Neural cell (in vitro differentiated cells): ENCODE results near the gene HLA-E. TPM values are rescaled to one million over a fixed set of nuclear protein-coding genes. Genes with fewer than 3 reads are reported as not detected.
"Not testable (repeated sequence)": the region's sequence is repeated elsewhere in the genome, so short reads cannot be mapped to it uniquely, and the experiment has no call there.

Experiments used
- H2AFZ ChIP-seq: fragments of 200-600, 300-800 bp; sonication (generic), shearing (Covaris generic); 2 replicates; pipeline ENCODE4 v1.6.0; 2014; ENCODE audit warnings: low read depth, mild to moderate bottlenecking, antibody characterized with exemption, low read length, moderate library complexity
- H3F3A ChIP-seq: fragments of 200-600 bp; shearing (Covaris generic); 2 replicates; pipeline ENCODE4 v1.6.1; 2016; ENCODE audit warnings: mild to moderate bottlenecking, moderate library complexity, mixed read lengths, antibody characterized with exemption, low read length; ENCODE audit not compliant: insufficient read depth, poor library complexity, severe bottlenecking
- H3K27ac ChIP-seq: fragments of 200-600, 300-800 bp; sonication (generic), shearing (Covaris generic); 2 replicates; pipeline ENCODE4 v1.5.1; 2014; ENCODE audit warnings: mild to moderate bottlenecking, low read length, moderate library complexity
- H3K27me3 ChIP-seq: fragments of 300-800, 200-600 bp; sonication (generic), shearing (Covaris generic); 2 replicates; pipeline ENCODE4 v1.6.0; 2014; ENCODE audit warnings: mild to moderate bottlenecking, low read depth, low read length, moderate library complexity; ENCODE audit not compliant: insufficient read depth
- H3K36me3 ChIP-seq: fragments of 300-800, 200-600 bp; sonication (generic), shearing (Covaris generic); 2 replicates; pipeline ENCODE4 v1.5.1; 2014; ENCODE audit warnings: mild to moderate bottlenecking, antibody characterized with exemption, low read length, moderate library complexity; ENCODE audit not compliant: insufficient read depth
- H3K4me2 ChIP-seq: fragments of 300-800, 200-600 bp; sonication (generic), shearing (Covaris generic); 2 replicates; pipeline ENCODE4 v1.6.0; 2014; ENCODE audit warnings: mild to moderate bottlenecking, low read length
- H3K4me3 ChIP-seq: fragments of 300-800, 200-600 bp; sonication (generic), shearing (Covaris generic); 2 replicates; pipeline ENCODE4 v1.5.1; 2014; ENCODE audit warnings: mild to moderate bottlenecking, low read length, moderate library complexity
- H3K79me2 ChIP-seq: fragments of 200-600 bp; shearing (Covaris generic); replicated peaks from 2 replicates; pipeline ENCODE4 v1.6.0; 2014; ENCODE audit warnings: mild to moderate bottlenecking, low read length, moderate library complexity; ENCODE audit not compliant: insufficient read depth
- H3K9ac ChIP-seq: fragments of 300-800, 200-600 bp; sonication (generic), shearing (Covaris generic); 2 replicates; pipeline ENCODE4 v1.6.1; 2016; ENCODE audit warnings: mild to moderate bottlenecking, low read length, mixed read lengths
- H3K9me2 ChIP-seq: fragments of 200-600 bp; shearing (Covaris generic); 2 replicates; pipeline ENCODE4 v1.6.1; 2016; ENCODE audit warnings: mild to moderate bottlenecking, low read length, mixed read lengths; ENCODE audit not compliant: insufficient read depth
- H3K9me3 ChIP-seq: fragments of 200-600, 300-800 bp; sonication (generic), shearing (Covaris generic); 2 replicates; pipeline ENCODE4 v1.6.1; 2016; ENCODE audit warnings: mild to moderate bottlenecking, mixed run types, low read length, moderate library complexity, mixed read lengths
- H4K20me1 ChIP-seq: fragments of 200-600 bp; shearing (Covaris generic); 2 replicates; pipeline ENCODE4 v1.6.1; 2016; ENCODE audit warnings: mild to moderate bottlenecking, mixed run types; ENCODE audit not compliant: insufficient read depth
- CTCF ChIP-seq: fragments of 450-650 bp; IDR thresholded peaks from 2 replicates; pipeline ENCODE4 v1.5.1; 2014; ENCODE audit warnings: antibody characterized with exemption, mild to moderate bottlenecking, moderate library complexity; ENCODE audit not compliant: poor library complexity, severe bottlenecking
- EP300 ChIP-seq: fragments of 450-650 bp; conservative IDR thresholded peaks from 2 replicates; pipeline ENCODE4 v1.6.1; 2014; ENCODE audit warnings: antibody characterized with exemption, mild to moderate bottlenecking, moderate library complexity; ENCODE audit not compliant: poor library complexity, severe bottlenecking
- EZH2 ChIP-seq: fragments of 200-600, 300-800 bp; shearing (Covaris generic), sonication (generic); IDR thresholded peaks from 2 replicates; pipeline ENCODE4 v1.6.1; 2014; ENCODE audit warnings: antibody characterized with exemption, low read length, borderline replicate concordance, mild to moderate bottlenecking; ENCODE audit not compliant: insufficient read depth, poor library complexity, severe bottlenecking
- MXI1 ChIP-seq: fragments of 450-650 bp; conservative IDR thresholded peaks from 2 replicates; pipeline ENCODE4 v1.6.1; 2014; ENCODE audit warnings: antibody characterized with exemption, mild to moderate bottlenecking; ENCODE audit not compliant: poor library complexity, severe bottlenecking
- POLR2AphosphoS5 ChIP-seq: IDR thresholded peaks from 2 replicates; pipeline ENCODE4 v1.6.1; 2012
- RAD21 ChIP-seq: fragments of 450-650 bp; conservative IDR thresholded peaks from 2 replicates; pipeline ENCODE4 v1.6.1; 2014; ENCODE audit warnings: antibody characterized with exemption, mild to moderate bottlenecking, moderate library complexity
- REST ChIP-seq: IDR thresholded peaks from 2 replicates; pipeline ENCODE4 v1.6.1; 2012; ENCODE audit warnings: borderline replicate concordance
- SMC3 ChIP-seq: fragments of 450-650 bp; conservative IDR thresholded peaks from 2 replicates; pipeline ENCODE4 v1.6.1; 2014; ENCODE audit warnings: antibody characterized with exemption, mild to moderate bottlenecking, moderate library complexity; ENCODE audit not compliant: poor library complexity
- TAF1 ChIP-seq: IDR thresholded peaks from 2 replicates; pipeline ENCODE4 v1.6.1; 2012; ENCODE audit warnings: low read depth
- polyA plus RNA-seq: library from polyadenylated mRNA; depleted of rRNA; stranded (reverse); fragments of >200 nt; gene quantifications from 2 replicates; pipeline ENCODE4 v1.2.3, GENCODE V29; 2014

Gene HLA-E
- polyA plus RNA-seq, 1 donor from 2014 or later = 0.51 TPM

DNA sequence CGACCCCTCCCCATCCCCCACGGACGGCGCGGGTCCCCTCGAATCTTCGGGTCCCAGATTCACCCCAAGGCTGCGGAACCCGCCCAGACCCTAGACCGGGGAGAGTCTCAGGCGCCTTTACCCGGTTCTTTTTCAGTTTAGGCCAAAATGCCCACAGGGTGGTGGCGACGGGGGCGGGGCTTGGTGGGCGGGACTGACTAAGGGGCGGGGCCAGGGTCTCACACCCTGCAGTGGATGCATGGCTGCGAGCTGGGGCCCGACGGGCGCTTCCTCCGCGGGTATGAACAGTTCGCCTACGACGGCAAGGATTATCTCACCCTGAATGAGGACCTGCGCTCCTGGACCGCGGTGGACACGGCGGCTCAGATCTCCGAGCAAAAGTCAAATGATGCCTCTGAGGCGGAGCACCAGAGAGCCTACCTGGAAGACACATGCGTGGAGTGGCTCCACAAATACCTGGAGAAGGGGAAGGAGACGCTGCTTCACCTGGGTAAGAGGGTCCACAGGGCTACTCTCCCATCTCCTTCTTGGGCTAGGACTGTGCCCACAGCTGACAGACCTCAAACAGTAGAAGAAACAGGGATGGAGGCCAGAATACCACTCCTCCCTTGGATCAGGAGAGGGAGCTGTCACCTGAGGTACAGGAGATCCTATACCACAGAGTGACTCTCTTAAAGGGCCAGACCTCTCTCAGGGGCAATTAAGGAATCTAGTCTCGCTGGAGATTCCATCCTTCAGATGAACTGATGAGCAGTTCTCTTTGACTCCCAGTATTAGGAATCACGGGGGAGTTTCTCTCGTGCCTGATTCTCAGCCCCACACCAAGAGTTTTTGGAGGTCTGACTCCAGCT lies 942 bp downstream of the HLA-E start:
- no peaks in the 10 kb centered on the region for H4K20me1 ChIP-seq
- no peaks in the 10 kb centered on the region for H3K79me2 ChIP-seq
- H3K27ac ChIP-seq = no peak overlapping the region
- no peaks in the 10 kb centered on the region for H3K36me3 ChIP-seq
- H3K4me3 ChIP-seq = peak overlapping the region; percentile 77
- H3K9me2 ChIP-seq = no peaks in the 10 kb centered on the region
- peaks cover 9% of the 10 kb centered on the region for H3K27me3 ChIP-seq
- H2AFZ ChIP-seq = peak overlapping the region; percentile 33
- H3F3A ChIP-seq = no peaks in the 10 kb centered on the region
- TF ChIP-seq RAD21 = no peak
- no peaks in the 10 kb centered on the region for H3K9me3 ChIP-seq
- peak overlapping the region; percentile 55 for H3K4me2 ChIP-seq
- H3K9ac ChIP-seq = peak overlapping the region; percentile 9

DNA sequence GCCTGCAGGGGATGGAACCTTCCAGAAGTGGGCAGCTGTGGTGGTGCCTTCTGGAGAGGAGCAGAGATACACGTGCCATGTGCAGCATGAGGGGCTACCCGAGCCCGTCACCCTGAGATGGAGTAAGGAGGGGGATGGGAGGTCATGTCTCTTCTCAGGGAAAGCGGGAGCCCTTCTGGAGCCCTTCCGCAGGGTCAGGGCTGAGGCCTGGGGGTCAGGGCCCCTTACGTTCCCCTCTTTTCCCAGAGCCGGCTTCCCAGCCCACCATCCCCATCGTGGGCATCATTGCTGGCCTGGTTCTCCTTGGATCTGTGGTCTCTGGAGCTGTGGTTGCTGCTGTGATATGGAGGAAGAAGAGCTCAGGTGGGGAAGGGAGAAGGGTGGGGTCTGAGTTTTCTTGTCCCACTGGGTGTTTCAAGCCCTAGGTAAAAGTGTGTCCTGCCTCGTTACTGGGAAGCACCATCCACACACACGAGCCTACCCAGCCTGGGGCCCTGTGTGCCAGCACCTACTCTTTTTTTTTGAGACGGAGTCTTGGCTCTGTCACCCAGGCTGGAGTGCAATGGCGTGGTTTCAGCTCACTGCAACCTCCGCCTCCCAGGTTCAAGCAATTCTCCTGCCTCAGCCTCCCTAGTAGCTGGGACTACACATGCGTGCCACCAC lies 2.1 kb downstream of the HLA-E start:
- H4K20me1 ChIP-seq, H3K27ac ChIP-seq, H3K36me3 ChIP-seq, H3F3A ChIP-seq, H3K27me3 ChIP-seq, H3K4me3 ChIP-seq, H3K9me2 ChIP-seq, H3K4me2 ChIP-seq, H3K9ac ChIP-seq, H3K9me3 ChIP-seq, H2AFZ ChIP-seq, H3K79me2 ChIP-seq: not testable (repeated sequence)

GRCh38 chr6:30491991-30492952 lies 3.0 kb downstream of the HLA-E start:
- Histone ChIP-seq H3K9me3 (no peaks in the 10 kb centered on the region), H3K27me3 (peaks cover 9% of the 10 kb centered on the region), H3K4me2 (no peak overlapping the region), H3K9me2 (no peaks in the 10 kb centered on the region), H3K27ac (no peak overlapping the region), H3F3A (no peaks in the 10 kb centered on the region), H2AFZ (no peak overlapping the region), H3K79me2 (no peaks in the 10 kb centered on the region), H3K9ac (no peak overlapping the region), H4K20me1 (no peaks in the 10 kb centered on the region), H3K4me3 (no peak overlapping the region), H3K36me3 (no peaks in the 10 kb centered on the region)
- TF ChIP-seq TAF1 = no peak

- H3K27ac ChIP-seq = no peak overlapping the region
Observed at GRCh38 chr6:30493643-30494250, 4.4 kb downstream of the HLA-E start.

More at GRCh38 chr6:30493643-30494250, 4.4 kb downstream of the HLA-E start:
- TF ChIP-seq POLR2AphosphoS5 (no peak), EZH2 (no peak), SMC3 (no peak), EP300 (no peak), TAF1 (no peak), MXI1 (no peak), REST (no peak), RAD21 (no peak), CTCF (no peak)
- H3K36me3 ChIP-seq = no peaks in the 10 kb centered on the region
- H2AFZ ChIP-seq = no peak overlapping the region
- no peak overlapping the region for H3K4me3 ChIP-seq
- no peak overlapping the region for H3K9ac ChIP-seq
- H4K20me1 ChIP-seq = no peaks in the 10 kb centered on the region
- no peaks in the 10 kb centered on the region for H3F3A ChIP-seq
- peaks cover 9% of the 10 kb centered on the region for H3K27me3 ChIP-seq
- H3K79me2 ChIP-seq = no peaks in the 10 kb centered on the region
- H3K9me2 ChIP-seq = no peaks in the 10 kb centered on the region
- H3K4me2 ChIP-seq = no peak overlapping the region
- H3K9me3 ChIP-seq = no peaks in the 10 kb centered on the region
